K562 (cell line): Measurements from ENCODE around the gene MUC5B. TPM values are rescaled to one million over a fixed set of nuclear protein-coding genes. Genes with fewer than 3 reads are reported as not detected.

Experiments
- ATF1 ChIP-seq, 2 experiments: fragments of 450-650 bp in 1 of 2; IDR thresholded peaks; 2 replicates each; pipeline ENCODE4 v1.6.1; 2016; ENCODE audit warnings: missing compliant biosample characterization in 1 of 2, missing genetic modification characterization in 1 of 2
- CREB3L1 ChIP-seq: fragments of 450-650 bp; IDR thresholded peaks from 2 replicates; pipeline ENCODE4 v1.6.1; 2014; ENCODE audit warnings: low read depth, mild to moderate bottlenecking, moderate library complexity, borderline replicate concordance
- CREM ChIP-seq: IDR thresholded peaks from 2 replicates; pipeline ENCODE4 v1.6.1; 2014; ENCODE audit warnings: antibody characterized with exemption, low read depth
- FOXJ2 ChIP-seq: fragments of 200-800 bp; sonication (Bioruptor generic); IDR thresholded peaks from 2 replicates; pipeline ENCODE4 v1.6.1; 2016; ENCODE audit warnings: missing genetic modification characterization, missing compliant biosample characterization
- FOXK2 ChIP-seq, 2 experiments: fragments of 450-650 bp; IDR thresholded peaks in 1 of 2; conservative IDR thresholded peaks in 1 of 2; 2 replicates each; pipeline ENCODE4 v1.6.1; 2016; ENCODE audit warnings: low read depth in 2 of 2, mild to moderate bottlenecking in 1 of 2
- FOXP4 ChIP-seq: sonication (generic); formaldehyde crosslinking; IDR thresholded peaks from 2 replicates; pipeline ENCODE4 v1.8.0; 2022; ENCODE audit warnings: mild to moderate bottlenecking, missing genetic modification reagents, borderline replicate concordance
- HCFC1 ChIP-seq: IDR thresholded peaks from 2 replicates; pipeline ENCODE4 v1.6.1; 2012; ENCODE audit warnings: low read depth, low read length, improper control_type of control experiment
- KDM4B ChIP-seq, 2 experiments: fragments of 450-650 bp in 1 of 2; sonication (generic) in 1 of 2; IDR thresholded peaks; 2 replicates each; pipeline ENCODE4 v1.6.1; 2016 to 2017; ENCODE audit warnings: borderline replicate concordance in 2 of 2, antibody characterized with exemption in 1 of 2, low read depth in 1 of 2, mild to moderate bottlenecking in 1 of 2
- MCM5 ChIP-seq: fragments of 450-650 bp; IDR thresholded peaks from 2 replicates; pipeline ENCODE4 v1.6.1; 2016; ENCODE audit warnings: low read depth
- PHF20 ChIP-seq: fragments of 450-650 bp; IDR thresholded peaks from 2 replicates; pipeline ENCODE4 v1.6.1; 2018; ENCODE audit not compliant: partially characterized antibody
- POLR2G ChIP-seq: fragments of 200-400 bp; formaldehyde crosslinking; IDR thresholded peaks from 2 replicates; pipeline ENCODE4 v1.6.1; 2017; ENCODE audit warnings: low read depth, mild to moderate bottlenecking, antibody characterized with exemption, low read length, moderate library complexity
- SIN3A ChIP-seq, 2 experiments: fragments of 150-350 bp in 1 of 2; IDR thresholded peaks; 2 replicates each; pipeline ENCODE4 v1.6.1; 2011 to 2016; ENCODE audit warnings: borderline replicate concordance in 2 of 2, low read depth in 2 of 2, low read length in 2 of 2, mild to moderate bottlenecking in 2 of 2, moderate library complexity in 2 of 2; ENCODE audit not compliant: control insufficient read depth in 1 of 2
- ZFP36 ChIP-seq: fragments of 150-350 bp; IDR thresholded peaks from 2 replicates; pipeline ENCODE4 v1.6.1; 2018; ENCODE audit warnings: low read length, low read depth; ENCODE audit not compliant: partially characterized antibody
- ZFX ChIP-seq: sonication (generic); formaldehyde crosslinking; IDR thresholded peaks from 2 replicates; pipeline ENCODE4 v1.8.0; 2022; ENCODE audit warnings: mild to moderate bottlenecking, missing genetic modification reagents, moderate library complexity
- ZKSCAN1 ChIP-seq: fragments of 150-350 bp; IDR thresholded peaks from 2 replicates; pipeline ENCODE4 v1.6.1; 2016; ENCODE audit warnings: low read depth, low read length
- polyA plus RNA-seq, 8 experiments: library from polyadenylated mRNA; depleted of rRNA in 4 of 8; stranded (reverse) in 5 of 8; unstranded in 3 of 8; fragments of >200 nt; fragmentation: Nextera tagmentation in 2 of 8; fragmentation: Illumina TruSeq in 1 of 8; extraction: Ambion mirVana in 2 of 8; extraction: Trizol in 1 of 8; gene quantifications; 2 replicates each; pipeline versions ENCODE4 v1.2.1 to v1.2.3, GENCODE V29; 2011 to 2014; ENCODE audit warnings: inconsistent platforms in 1 of 8, missing spikeins in 1 of 8
- total RNA-seq, 7 experiments: library from RNA; depleted of rRNA in 6 of 7; stranded (reverse); fragments of >200 nt in 6 of 7; fragmentation: Illumina TruSeq in 2 of 7; extraction: Trizol in 2 of 7; gene quantifications; 2 replicates each; pipeline versions ENCODE4 v1.2.1 to v1.2.3, GENCODE V29; 2011 to 2021; ENCODE audit warnings: low replicate concordance in 1 of 7
- TF ChIP-seq, protein P1 (sequence below), 2 experiments: IDR thresholded peaks; 2 replicates each; pipeline ENCODE4 v1.6.1; 2011; ENCODE audit warnings: borderline replicate concordance in 1 of 2, control low read depth in 1 of 2, low read depth in 1 of 2, low read length in 1 of 2, mild to moderate bottlenecking in 1 of 2, mixed read lengths in 1 of 2, moderate library complexity in 1 of 2; ENCODE audit not compliant: insufficient read depth in 1 of 2, insufficient read length in 1 of 2, poor library complexity in 1 of 2, severe bottlenecking in 1 of 2; ENCODE audit errors: extremely low read depth in 1 of 2
- TF ChIP-seq, protein P2 (sequence below): sonication (generic); formaldehyde crosslinking; IDR thresholded peaks from 2 replicates; pipeline ENCODE4 v1.9.0; 2022; ENCODE audit warnings: mild to moderate bottlenecking, missing genetic modification reagents
- TF ChIP-seq, protein P3 (sequence below): sonication (generic); formaldehyde crosslinking; IDR thresholded peaks from 2 replicates; pipeline ENCODE4 v1.5.0; 2020; ENCODE audit warnings: missing genetic modification reagents

MUC5B gene
- total and polyA plus RNA-seq, 9 of the 15 experiments (the other 6 are each of a cell fraction or from before 2014, with no cell fraction given): 0.04 to 0.95 TPM; not detected in 7

- TF ChIP-seq PHF20: peak; percentile 80
- TF ChIP-seq ZKSCAN1: peak; percentile 55; the same call in 1 of the 2 replicates
- no peak for TF ChIP-seq FOXJ2 (tag)
- peak; percentile 59; the same call in 1 of the 2 replicates for TF ChIP-seq FOXP4 (CRISPR knock-in tag)
- no peak for TF ChIP-seq MCM5
- peak in 1 of 2 experiments; percentile 39; a peak in 1 of 4 replicates for TF ChIP-seq KDM4B (IDR thresholded peaks at IDR 0.05; ENCODE audit: borderline replicate concordance in 2 of 2, low read depth in 1 of 2)
- peak; percentile 94 for TF ChIP-seq CREM
- TF ChIP-seq, protein P1, sequence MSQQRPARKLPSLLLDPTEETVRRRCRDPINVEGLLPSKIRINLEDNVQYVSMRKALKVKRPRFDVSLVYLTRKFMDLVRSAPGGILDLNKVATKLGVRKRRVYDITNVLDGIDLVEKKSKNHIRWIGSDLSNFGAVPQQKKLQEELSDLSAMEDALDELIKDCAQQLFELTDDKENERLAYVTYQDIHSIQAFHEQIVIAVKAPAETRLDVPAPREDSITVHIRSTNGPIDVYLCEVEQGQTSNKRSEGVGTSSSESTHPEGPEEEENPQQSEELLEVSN (IDR thresholded peaks at IDR 0.05; ENCODE audit: borderline replicate concordance in 1 of 2, extremely low read depth in 1 of 2, insufficient read depth in 1 of 2, insufficient read length in 1 of 2, low read depth in 1 of 2, low read length in 1 of 2, poor library complexity in 1 of 2, severe bottlenecking in 1 of 2): peak; percentile 56 to 79
- TF ChIP-seq SIN3A (IDR thresholded peaks at IDR 0.05; ENCODE audit: borderline replicate concordance in 2 of 2, control insufficient read depth in 1 of 2, low read depth in 2 of 2, low read length in 2 of 2): peak in 1 of 2 experiments; percentile 49; a peak in 1 of 4 replicates
- TF ChIP-seq ZFP36: no peak
- TF ChIP-seq CREB3L1: peak; percentile 52; the same call in 1 of the 2 replicates
- TF ChIP-seq, protein P2, sequence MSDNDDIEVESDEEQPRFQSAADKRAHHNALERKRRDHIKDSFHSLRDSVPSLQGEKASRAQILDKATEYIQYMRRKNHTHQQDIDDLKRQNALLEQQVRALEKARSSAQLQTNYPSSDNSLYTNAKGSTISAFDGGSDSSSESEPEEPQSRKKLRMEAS: peak; percentile 96
- TF ChIP-seq POLR2G: peak; percentile 81
- peak; percentile 49; the same call in 1 of the 2 replicates for TF ChIP-seq ATF1 (CRISPR knock-in tag; IDR thresholded peaks at IDR 0.05)
- peak; percentile 95 for TF ChIP-seq ATF1 (tag; IDR thresholded peaks at IDR 0.05)
- peak; percentile 38; the same call in 1 of the 2 replicates for TF ChIP-seq ZFX
- TF ChIP-seq FOXK2 (conservative IDR thresholded peaks at IDR 0.05 in 1 of 2, IDR thresholded peaks at IDR 0.05 in 1 of 2; ENCODE audit: low read depth in 2 of 2): peak; percentile 33 to 73; a peak in 2 of 4 replicates
- TF ChIP-seq HCFC1: peak; percentile 54; the same call in 1 of the 2 replicates
- TF ChIP-seq, protein P3, sequence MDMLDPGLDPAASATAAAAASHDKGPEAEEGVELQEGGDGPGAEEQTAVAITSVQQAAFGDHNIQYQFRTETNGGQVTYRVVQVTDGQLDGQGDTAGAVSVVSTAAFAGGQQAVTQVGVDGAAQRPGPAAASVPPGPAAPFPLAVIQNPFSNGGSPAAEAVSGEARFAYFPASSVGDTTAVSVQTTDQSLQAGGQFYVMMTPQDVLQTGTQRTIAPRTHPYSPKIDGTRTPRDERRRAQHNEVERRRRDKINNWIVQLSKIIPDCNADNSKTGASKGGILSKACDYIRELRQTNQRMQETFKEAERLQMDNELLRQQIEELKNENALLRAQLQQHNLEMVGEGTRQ (CRISPR knock-in tag): peak; percentile 92
Observed at GRCh38 chr11:1262172-1263006, 39.5 kb downstream of the MUC5B start (continued).
